ENCODE measurements around the gene DHRS1. TPM values are rescaled to one million over a fixed set of nuclear protein-coding genes. Genes with fewer than 3 reads are reported as not detected.

DHRS1 gene
- total and polyA plus RNA-seq, 2 experiments from 2014 or later: 15.0 to 15.4 TPM

DNA sequence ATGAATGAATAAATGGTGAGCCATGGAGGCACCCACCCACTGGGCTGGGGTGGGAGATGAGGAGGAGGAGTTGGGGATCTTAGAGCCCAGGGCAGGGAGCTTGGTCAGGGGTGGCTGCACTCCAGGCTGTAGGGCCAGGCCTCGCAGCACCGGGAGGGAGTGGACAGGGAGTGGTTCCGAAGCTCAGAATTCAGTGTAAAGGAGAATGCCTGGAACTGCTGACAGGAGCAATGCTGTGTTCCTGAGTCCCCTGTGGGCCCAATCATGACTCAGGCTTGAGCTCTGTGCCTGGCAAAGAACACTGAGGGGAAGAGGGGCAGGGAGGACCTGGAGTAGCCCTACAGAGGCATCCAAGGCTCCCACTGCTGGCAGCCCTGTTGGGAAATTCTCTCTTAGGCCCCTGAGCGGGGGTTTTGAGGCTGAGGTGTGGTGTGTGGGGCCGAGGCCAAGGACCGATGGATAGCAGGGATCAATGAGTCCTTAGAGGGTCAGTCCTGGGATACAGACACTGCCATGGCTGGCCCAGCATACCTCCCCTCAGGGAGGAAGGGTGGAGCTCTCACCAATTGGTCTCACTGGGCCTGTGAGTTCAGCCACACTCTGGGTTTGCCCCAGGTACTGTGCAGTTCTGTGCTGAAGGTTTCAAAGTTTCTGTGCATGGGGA lies 18.7 kb downstream of the DHRS1 start (continued):
- no peak for TF ChIP-seq ZNF462 (CRISPR knock-in tag; IDR thresholded peaks at IDR 0.05)
- TF ChIP-seq JUNB (IDR thresholded peaks at IDR 0.05; ENCODE audit: unreplicated experiment): no peak
- TF ChIP-seq NANOG (IDR thresholded peaks at IDR 0.05; ENCODE audit: borderline replicate concordance): no peak
- no peak for TF ChIP-seq ZNF114 (CRISPR knock-in tag; IDR thresholded peaks at IDR 0.05)

DNA sequence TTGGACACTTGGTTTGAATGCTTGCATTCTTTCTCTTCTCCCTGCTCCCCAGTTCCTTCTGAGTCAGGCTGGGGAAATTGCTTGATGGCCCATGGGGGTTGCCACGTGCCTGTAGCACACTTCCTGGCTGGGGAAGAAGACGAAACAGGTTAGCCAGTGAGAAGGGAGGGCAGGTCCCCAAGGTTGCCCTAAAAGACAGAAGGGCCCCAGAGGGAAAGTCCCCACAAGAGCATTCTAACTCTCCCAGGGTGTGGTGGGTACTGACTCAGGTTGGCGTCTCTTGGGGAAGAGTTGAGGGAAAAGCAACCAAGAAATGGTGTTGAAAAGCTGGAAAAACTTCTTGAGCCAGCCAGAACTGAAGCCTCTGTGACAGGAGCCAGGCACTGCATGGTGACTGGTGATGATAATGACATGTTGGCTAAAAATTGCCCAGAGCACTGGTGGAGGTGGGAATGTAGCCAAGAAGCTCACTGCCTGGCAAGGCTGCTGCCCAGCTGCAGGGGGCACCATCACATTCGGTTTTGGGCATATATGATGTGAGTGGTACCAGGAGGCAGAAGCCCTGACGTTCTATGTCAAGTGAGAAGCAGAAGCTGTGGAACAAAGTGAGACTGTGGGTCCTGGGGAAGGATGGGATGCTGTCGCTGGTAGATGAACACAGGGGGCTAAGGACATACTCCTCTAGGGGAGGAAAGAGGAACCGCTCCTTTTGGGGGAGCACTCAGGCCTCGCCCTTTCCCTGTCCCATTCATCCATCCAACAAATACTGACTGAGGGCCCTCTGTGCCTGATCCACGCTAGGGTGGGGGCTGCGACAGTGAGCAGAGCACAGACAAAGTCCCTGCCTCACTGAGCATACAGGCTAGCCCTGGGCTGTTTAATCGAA lies 20.0 kb downstream of the DHRS1 start:
- ATAC-seq: no peak

More for the DNA sequence above, 20.0 kb downstream of the DHRS1 start:
- H3K4me3 ChIP-seq: no peak overlapping the region
- H3K36me3 ChIP-seq (ENCODE audit: insufficient read depth): no peaks in the 10 kb centered on the region
- H3K9me3 Mint-ChIP-seq: no peaks in the 10 kb centered on the region
- no peaks in the 10 kb centered on the region; the same call in 2 of the 3 replicates for H3K4me1 Mint-ChIP-seq
- H2AFZ ChIP-seq: no peak overlapping the region
- no peaks in the 10 kb centered on the region for H3K79me2 ChIP-seq (replicated peaks; ENCODE audit: insufficient read depth)
- TF ChIP-seq, protein P1, sequence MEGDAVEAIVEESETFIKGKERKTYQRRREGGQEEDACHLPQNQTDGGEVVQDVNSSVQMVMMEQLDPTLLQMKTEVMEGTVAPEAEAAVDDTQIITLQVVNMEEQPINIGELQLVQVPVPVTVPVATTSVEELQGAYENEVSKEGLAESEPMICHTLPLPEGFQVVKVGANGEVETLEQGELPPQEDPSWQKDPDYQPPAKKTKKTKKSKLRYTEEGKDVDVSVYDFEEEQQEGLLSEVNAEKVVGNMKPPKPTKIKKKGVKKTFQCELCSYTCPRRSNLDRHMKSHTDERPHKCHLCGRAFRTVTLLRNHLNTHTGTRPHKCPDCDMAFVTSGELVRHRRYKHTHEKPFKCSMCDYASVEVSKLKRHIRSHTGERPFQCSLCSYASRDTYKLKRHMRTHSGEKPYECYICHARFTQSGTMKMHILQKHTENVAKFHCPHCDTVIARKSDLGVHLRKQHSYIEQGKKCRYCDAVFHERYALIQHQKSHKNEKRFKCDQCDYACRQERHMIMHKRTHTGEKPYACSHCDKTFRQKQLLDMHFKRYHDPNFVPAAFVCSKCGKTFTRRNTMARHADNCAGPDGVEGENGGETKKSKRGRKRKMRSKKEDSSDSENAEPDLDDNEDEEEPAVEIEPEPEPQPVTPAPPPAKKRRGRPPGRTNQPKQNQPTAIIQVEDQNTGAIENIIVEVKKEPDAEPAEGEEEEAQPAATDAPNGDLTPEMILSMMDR (conservative IDR thresholded peaks at IDR 0.05; ENCODE audit: low read depth in 2 of 2): peak; percentile 36 to 45
- TF ChIP-seq EZH2 (IDR thresholded peaks at IDR 0.05; ENCODE audit: low read depth, unreplicated experiment): no peak
- H3F3A ChIP-seq (replicated peaks; ENCODE audit: low read depth): no peaks in the 10 kb centered on the region
- no peaks in the 10 kb centered on the region for H3K4me1 ChIP-seq (ENCODE audit: insufficient read depth)
- H3K4me3 Mint-ChIP-seq: no peak overlapping the region
- H3K27ac ChIP-seq (ENCODE audit: low read depth): no peak overlapping the region
- H3K36me3 Mint-ChIP-seq (ENCODE audit: low read depth): no peaks in the 10 kb centered on the region
- no peaks in the 10 kb centered on the region for H3K27me3 ChIP-seq (ENCODE audit: insufficient read depth)
- no peak for DNase-seq (ENCODE audit: low spot score)
- H3K27ac Mint-ChIP-seq: 0 out of 2 replicates have a peak overlapping the region, but pooled peaks have one; percentile 60
- H3K9me2 ChIP-seq (ENCODE audit: insufficient read depth): no peaks in the 10 kb centered on the region
- H4K20me1 ChIP-seq (replicated peaks; ENCODE audit: insufficient read depth): no peaks in the 10 kb centered on the region; the same call in 1 of the 2 replicates
- peaks cover 10% of the 10 kb centered on the region for H3K27me3 Mint-ChIP-seq (ENCODE audit: insufficient read depth, low read depth, poor library complexity)
- no peak overlapping the region for H3K4me2 ChIP-seq

Measured in GM23338 (cell line).